Epithelial cell of esophagus (primary cell): ENCODE results near the gene HRH1.

Experiments
- DNase-seq: peaks from one replicate; pipeline ENCODE4 v3.0.0; 2010; ENCODE audit warnings: low read depth
- H3K4me3 ChIP-seq: 2 replicates; pipeline ENCODE4 v1.5.1; 2011; ENCODE audit warnings: mild to moderate bottlenecking, low read length, control low read depth
- TF ChIP-seq, protein P1 (sequence below): IDR thresholded peaks from 2 replicates; pipeline ENCODE4 v1.5.1; 2011; ENCODE audit warnings: low read depth, mild to moderate bottlenecking, low read length, control low read depth, inconsistent platforms; ENCODE audit not compliant: insufficient read depth; ENCODE audit errors: missing control alignments

HRH1 gene

DNA sequence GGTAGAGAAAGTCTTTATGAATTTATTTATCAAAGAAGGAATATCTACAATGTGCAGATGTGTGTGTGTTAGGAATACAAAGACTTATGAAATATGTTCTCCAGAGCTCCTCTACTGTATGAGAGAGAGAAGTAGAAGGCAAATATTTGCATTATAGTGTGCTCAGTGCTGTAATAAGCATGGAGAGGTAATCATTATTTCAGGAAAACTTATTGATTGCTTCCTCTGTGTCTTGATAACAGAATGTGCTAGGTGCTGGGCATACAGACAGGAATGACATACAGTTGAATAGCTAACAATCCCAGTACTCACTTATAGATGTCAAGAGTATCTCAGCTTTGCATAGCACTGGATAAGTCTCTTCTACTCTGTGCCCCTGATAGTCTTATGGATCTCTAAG lies 148.2 kb downstream of the HRH1 start:
- TF ChIP-seq, protein P1, sequence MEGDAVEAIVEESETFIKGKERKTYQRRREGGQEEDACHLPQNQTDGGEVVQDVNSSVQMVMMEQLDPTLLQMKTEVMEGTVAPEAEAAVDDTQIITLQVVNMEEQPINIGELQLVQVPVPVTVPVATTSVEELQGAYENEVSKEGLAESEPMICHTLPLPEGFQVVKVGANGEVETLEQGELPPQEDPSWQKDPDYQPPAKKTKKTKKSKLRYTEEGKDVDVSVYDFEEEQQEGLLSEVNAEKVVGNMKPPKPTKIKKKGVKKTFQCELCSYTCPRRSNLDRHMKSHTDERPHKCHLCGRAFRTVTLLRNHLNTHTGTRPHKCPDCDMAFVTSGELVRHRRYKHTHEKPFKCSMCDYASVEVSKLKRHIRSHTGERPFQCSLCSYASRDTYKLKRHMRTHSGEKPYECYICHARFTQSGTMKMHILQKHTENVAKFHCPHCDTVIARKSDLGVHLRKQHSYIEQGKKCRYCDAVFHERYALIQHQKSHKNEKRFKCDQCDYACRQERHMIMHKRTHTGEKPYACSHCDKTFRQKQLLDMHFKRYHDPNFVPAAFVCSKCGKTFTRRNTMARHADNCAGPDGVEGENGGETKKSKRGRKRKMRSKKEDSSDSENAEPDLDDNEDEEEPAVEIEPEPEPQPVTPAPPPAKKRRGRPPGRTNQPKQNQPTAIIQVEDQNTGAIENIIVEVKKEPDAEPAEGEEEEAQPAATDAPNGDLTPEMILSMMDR, result no peak
- no peak overlapping the region for H3K4me3 ChIP-seq
- no peak for DNase-seq

DNA sequence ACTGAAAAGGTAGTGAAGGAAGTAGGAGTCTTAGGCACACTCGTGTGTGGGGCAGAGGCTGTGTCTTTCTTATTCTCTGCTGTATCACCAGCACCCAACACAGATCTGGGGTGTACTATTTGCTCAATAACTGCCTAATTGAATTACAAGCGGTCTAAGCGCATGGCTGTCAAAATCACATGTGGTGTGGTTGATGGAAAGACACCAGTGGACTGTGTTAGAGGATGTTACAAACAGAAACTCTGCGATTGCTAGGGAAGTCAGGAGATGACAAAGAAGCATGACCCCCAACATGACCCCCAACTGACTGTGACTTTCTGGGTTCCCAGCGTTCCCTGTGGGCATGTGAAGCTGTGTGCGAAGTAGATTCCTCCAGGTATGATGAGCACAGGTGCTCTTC lies 149.9 kb downstream of the HRH1 start:
- no peak overlapping the region for H3K4me3 ChIP-seq
- no peak for DNase-seq
- TF ChIP-seq, protein P1, result no peak

GRCh38 chr3:11305509-11305908 lies 151.2 kb downstream of the HRH1 start:
- H3K4me3 ChIP-seq, result no peak overlapping the region
- TF ChIP-seq, protein P1, result no peak
- DNase-seq, result peak; percentile 64

DNA sequence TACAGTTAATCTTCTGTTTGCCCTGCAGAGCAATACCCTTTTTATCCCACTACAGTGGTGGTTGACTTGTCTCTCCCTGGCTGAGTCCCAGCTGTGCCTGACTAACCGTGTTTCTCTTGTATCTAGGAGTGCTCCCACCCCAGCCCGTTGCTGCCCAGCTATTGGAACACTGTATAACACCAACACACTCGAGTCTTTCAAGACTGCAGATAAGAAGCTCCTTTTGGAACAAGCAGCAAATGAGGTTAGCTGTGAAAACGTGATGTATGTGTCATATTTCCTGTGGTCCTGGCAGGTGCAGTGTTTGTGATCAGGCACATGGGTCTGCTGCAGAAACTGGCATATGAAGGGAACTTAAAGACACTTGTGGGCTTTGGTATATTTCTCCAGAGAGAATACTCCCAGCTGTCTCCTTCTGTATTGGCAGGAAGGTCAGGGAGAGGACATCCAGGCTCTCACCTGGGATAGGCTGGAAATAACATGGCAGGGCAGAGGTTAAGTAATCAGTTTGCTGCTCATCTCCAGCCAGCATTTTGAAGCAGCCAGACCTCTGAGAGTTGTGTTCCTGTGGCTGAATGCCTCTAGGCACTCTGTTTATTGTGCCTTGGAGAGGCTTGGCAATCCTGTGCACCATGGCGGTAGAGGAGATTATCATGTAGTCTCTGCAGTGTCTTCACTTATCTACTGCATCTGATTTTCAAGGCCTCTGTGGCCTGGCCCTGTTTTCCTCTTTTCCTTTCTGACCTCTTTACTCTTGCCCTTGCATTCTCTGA lies 152.7 kb downstream of the HRH1 start:
- no peak overlapping the region for H3K4me3 ChIP-seq
- DNase-seq, result no peak
- TF ChIP-seq, protein P1, result no peak

DNA sequence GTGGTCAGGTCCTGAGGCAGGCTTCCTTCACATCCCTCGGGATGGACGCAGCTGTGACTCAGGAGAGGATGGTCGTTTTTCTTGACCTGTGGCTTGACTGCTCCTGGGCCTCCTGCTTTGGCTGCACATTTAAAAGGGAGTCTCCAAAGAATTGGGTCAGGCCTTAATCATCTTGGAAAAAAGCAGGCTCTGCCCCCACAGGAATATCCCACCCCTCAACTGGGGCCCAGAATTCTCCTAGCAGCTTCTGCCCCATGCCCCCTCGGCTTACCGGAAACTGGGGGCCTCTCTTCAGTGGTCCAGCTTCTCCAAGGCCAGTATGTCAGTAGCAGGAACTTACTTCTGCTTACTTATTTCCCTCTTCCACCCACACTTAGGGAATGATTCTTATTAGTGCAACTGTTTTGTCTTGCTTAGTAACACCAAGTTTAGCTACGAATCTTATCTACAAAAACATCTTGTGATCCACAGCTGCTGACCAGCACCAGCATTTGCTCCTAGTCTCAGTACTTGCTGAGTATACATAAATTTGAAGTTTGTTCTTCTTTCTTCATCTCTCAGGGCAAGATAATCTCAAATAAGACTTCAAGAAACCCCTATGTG lies 153.6 kb downstream of the HRH1 start:
- TF ChIP-seq, protein P1, result no peak
- no peak overlapping the region for H3K4me3 ChIP-seq
- no peak for DNase-seq

DNA sequence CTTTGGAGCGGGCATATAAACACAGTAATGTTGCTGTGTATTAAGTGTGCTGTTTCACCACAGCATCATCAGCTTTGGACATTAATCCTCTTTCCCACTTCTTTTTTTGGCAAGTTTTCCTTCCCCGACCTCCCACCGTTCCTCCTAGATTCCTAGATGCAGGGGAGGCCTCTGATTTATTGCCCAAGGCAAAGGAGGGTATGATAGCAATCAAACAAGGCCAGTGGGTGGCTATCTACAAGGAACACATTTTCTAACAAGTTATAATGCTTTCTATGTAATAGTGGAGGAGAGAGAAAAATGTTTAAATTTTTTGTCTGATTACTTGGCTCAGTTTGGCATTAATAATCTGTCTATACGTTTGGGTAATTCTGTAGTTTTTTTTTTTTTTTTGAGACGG lies 156.0 kb downstream of the HRH1 start:
- DNase-seq, result no peak
- H3K4me3 ChIP-seq, result no peak overlapping the region
- TF ChIP-seq, protein P1, result no peak
